HCT116 (cell line): Measurements from ENCODE around the gene ANKS1A. TPM values are rescaled to one million over a fixed set of nuclear protein-coding genes. Genes with fewer than 3 reads are reported as not detected.

Source experiments
- ATAC-seq: fragments of 200-7000 bp; cut with Tn5 transposase; 2 replicates; pipeline ENCODE4 v1.9.1; 2020; ENCODE audit warnings: mild to moderate bottlenecking, moderate library complexity
- BruUV-seq: library from RNA; stranded (reverse); fragments of 400-500 nt; replicated peaks from 2 replicates; lab custom pipeline; 2021; lab: Mats Ljungman, UMichigan
- CTCF ChIA-PET: fragments of 300-600 bp; sonication (Branson Sonifier 250); formaldehyde crosslinking; loops from one replicate; lab custom pipeline; 2021; ENCODE audit warnings: antibody characterized with exemption; lab: Charles Lee
- POLR2A ChIA-PET: fragments of 300-600, 350-600 bp; sonication (Branson Sonifier 250); formaldehyde crosslinking; loops from one replicate; lab custom pipeline; 2021; ENCODE audit warnings: antibody characterized with exemption; lab: Charles Lee
- RAD21 ChIA-PET, 2 experiments: fragments of 300-600 bp; sonication (Branson Sonifier 250); formaldehyde crosslinking; loops; one replicate each; lab custom pipeline; 2023; ENCODE audit warnings: low total read pairs in 2 of 2; ENCODE audit not compliant: uncharacterized antibody in 2 of 2, unreplicated experiment in 2 of 2, low non-redundant PET in 1 of 2; lab: Charles Lee
- DNase-seq: peaks from one replicate; pipeline ENCODE4 v3.0.0-alpha.2; 2010; ENCODE audit warnings: low read depth, low spot score
- H2AFZ ChIP-seq: fragments of 200-600 bp; shearing (Covaris generic), sonication (generic); 2 replicates; pipeline ENCODE4 v1.6.1; 2017; ENCODE audit warnings: low read depth, mixed run types, mixed read lengths, antibody characterized with exemption, low read length; ENCODE audit not compliant: poor library complexity, severe bottlenecking
- H3K27ac ChIP-seq: 2 replicates; pipeline ENCODE4 v1.5.1; 2012; ENCODE audit warnings: low read depth, low read length
- H3K27me3 ChIP-seq: fragments of 200-600 bp; sonication (generic); 2 replicates; pipeline ENCODE4 v1.6.1; 2016; ENCODE audit warnings: mixed run types, low read length, mixed read lengths; ENCODE audit not compliant: insufficient read depth
- H3K36me3 ChIP-seq, 2 experiments: fragments of 200-500 bp in 1 of 2; fragments of 200-600 bp in 1 of 2; sonication (Bioruptor generic) in 1 of 2; sonication (generic) in 1 of 2; 2 replicates each; pipeline versions ENCODE4 v1.5.1 to v1.6.1; 2014 to 2016; ENCODE audit warnings: low read length in 2 of 2, inconsistent platforms in 1 of 2, mixed read lengths in 1 of 2, mixed run types in 1 of 2; ENCODE audit not compliant: insufficient read depth in 2 of 2, control insufficient read depth in 1 of 2
- H3K4me1 ChIP-seq, 2 experiments: fragments of 200-600 bp in 1 of 2; sonication (generic) in 1 of 2; 2 replicates each; pipeline versions ENCODE4 v1.5.1 to v1.6.1; 2012 to 2017; ENCODE audit warnings: low read length in 2 of 2, inconsistent platforms in 1 of 2, mild to moderate bottlenecking in 1 of 2, mixed read lengths in 1 of 2, mixed run types in 1 of 2, moderate library complexity in 1 of 2; ENCODE audit not compliant: insufficient read depth in 2 of 2, control insufficient read depth in 1 of 2
- H3K4me2 ChIP-seq: fragments of 200-600 bp; sonication (generic); 2 replicates; pipeline ENCODE4 v1.6.1; 2017; ENCODE audit warnings: mixed run types, low read length, mixed read lengths
- H3K4me3 ChIP-seq, 2 experiments: fragments of 200-600 bp in 1 of 2; sonication (generic) in 1 of 2; replicated peaks in 1 of 2; 2 replicates each; pipeline ENCODE4 v1.5.1; 2011 to 2016; ENCODE audit warnings: low read length in 2 of 2, control low read depth in 1 of 2, low read depth in 1 of 2, mild to moderate bottlenecking in 1 of 2, mixed read lengths in 1 of 2, mixed run types in 1 of 2
- H3K79me2 ChIP-seq: fragments of 200-600 bp; sonication (generic); 2 replicates; pipeline ENCODE4 v1.6.1; 2017; ENCODE audit warnings: mild to moderate bottlenecking, mixed run types, low read length, moderate library complexity, mixed read lengths; ENCODE audit not compliant: insufficient read depth
- H3K9ac ChIP-seq: fragments of 200-600 bp; sonication (generic); 2 replicates; pipeline ENCODE4 v1.6.1; 2016; ENCODE audit warnings: low read length, mixed read lengths
- H3K9me2 ChIP-seq: fragments of 200-600 bp; sonication (generic), shearing (Covaris generic); 2 replicates; pipeline ENCODE4 v1.6.1; 2017; ENCODE audit warnings: mixed run types, mild to moderate bottlenecking, moderate library complexity; ENCODE audit not compliant: insufficient read depth
- H3K9me3 ChIP-seq, 2 experiments: fragments of 200-500 bp in 1 of 2; fragments of 200-600 bp in 1 of 2; sonication (Bioruptor generic) in 1 of 2; sonication (generic) in 1 of 2; 2 replicates each; pipeline ENCODE4 v1.6.1; 2014 to 2017; ENCODE audit warnings: low read length in 2 of 2, mixed read lengths in 2 of 2, inconsistent platforms in 1 of 2, low read depth in 1 of 2, mild to moderate bottlenecking in 1 of 2, mixed run types in 1 of 2, moderate library complexity in 1 of 2; ENCODE audit not compliant: control insufficient read depth in 1 of 2, insufficient read depth in 1 of 2
- H4K20me1 ChIP-seq: fragments of 200-600 bp; sonication (generic), shearing (Covaris generic); 2 replicates; pipeline ENCODE4 v1.6.1; 2017; ENCODE audit warnings: mixed run types, mild to moderate bottlenecking, moderate library complexity; ENCODE audit not compliant: insufficient read depth
- ATF3 ChIP-seq: IDR thresholded peaks from 2 replicates; pipeline ENCODE4 v1.6.1; 2012
- CEBPB ChIP-seq: IDR thresholded peaks from 2 replicates; pipeline ENCODE4 v1.6.1; 2012; ENCODE audit warnings: low read depth
- CTCF ChIP-seq, 3 experiments: fragments of 200-600 bp in 1 of 3; sonication (generic) in 1 of 3; IDR thresholded peaks in 2 of 3; conservative IDR thresholded peaks in 1 of 3; 2 replicates each; pipeline ENCODE4 v1.5.1; 2012 to 2017; ENCODE audit warnings: low read depth in 2 of 3, low read length in 2 of 3, antibody characterized with exemption in 1 of 3, borderline replicate concordance in 1 of 3, control low read depth in 1 of 3, mild to moderate bottlenecking in 1 of 3, mixed read lengths in 1 of 3, mixed run types in 1 of 3, moderate library complexity in 1 of 3; ENCODE audit not compliant: insufficient read depth in 1 of 3
- EGR1 ChIP-seq: IDR thresholded peaks from 2 replicates; pipeline ENCODE4 v1.6.1; 2012; ENCODE audit warnings: low read depth
- EZH2 ChIP-seq: fragments of 200-600 bp; sonication (generic); IDR thresholded peaks from 2 replicates; pipeline ENCODE4 v1.6.1; 2017; ENCODE audit warnings: antibody characterized with exemption, mixed run types
- EZH2phosphoT487 ChIP-seq: fragments of 200-600 bp; IDR thresholded peaks from 2 replicates; pipeline ENCODE4 v1.6.1; 2018; ENCODE audit warnings: antibody characterized with exemption, borderline replicate concordance
- POLR2AphosphoS5 ChIP-seq: IDR thresholded peaks from 2 replicates; pipeline ENCODE4 v1.6.1; 2011; ENCODE audit warnings: mild to moderate bottlenecking, low read depth, low read length, moderate library complexity
- REST ChIP-seq: IDR thresholded peaks from 2 replicates; pipeline ENCODE4 v1.6.1; 2012; ENCODE audit warnings: low read depth
- SP1 ChIP-seq: IDR thresholded peaks from 2 replicates; pipeline ENCODE4 v1.6.1; 2012; ENCODE audit warnings: low read depth
- TCF7L2 ChIP-seq: IDR thresholded peaks from 2 replicates; pipeline ENCODE4 v1.7.0; 2011; ENCODE audit warnings: borderline replicate concordance, inconsistent platforms; ENCODE audit not compliant: insufficient read depth, insufficient read length; ENCODE audit errors: extremely low read depth
- YY1 ChIP-seq: IDR thresholded peaks from 2 replicates; pipeline ENCODE4 v1.6.1; 2011; ENCODE audit warnings: low read length, low read depth, moderate library complexity, mild to moderate bottlenecking; ENCODE audit not compliant: insufficient replicate concordance; ENCODE audit errors: extremely low read depth
- ZFX ChIP-seq: fragments of 450-650 bp; IDR thresholded peaks from 2 replicates; pipeline ENCODE4 v1.6.1; 2017
- intact Hi-C: fragments of 100-400 bp; cut with micrococcal nuclease; formaldehyde crosslinking; loops from 2 replicates; pipeline ENCODE4 v1.10.0; 2022
- total RNA-seq: library from RNA; stranded (reverse); gene quantifications from one replicate; pipeline ENCODE4 v1.2.1, GENCODE V29; 2021; ENCODE audit not compliant: unreplicated experiment

ANKS1A gene
- total RNA-seq, 1 experiment from 2014 or later, result 20.6 TPM

- Histone ChIP-seq H3K9me2 (no peaks in the 10 kb centered on the region), H3K36me3 (no peaks in the 10 kb centered on the region), H3K27me3 (no peaks in the 10 kb centered on the region), H3K9me3 (no peaks in the 10 kb centered on the region), H4K20me1 (no peaks in the 10 kb centered on the region), H3K27ac (no peak overlapping the region), H3K79me2 (peaks cover 90% of the 10 kb centered on the region), H3K4me3 (no peak overlapping the region), H3K4me2 (no peak overlapping the region), H3K9ac (no peak overlapping the region), H2AFZ (no peak overlapping the region), H3K4me1 (no peaks in the 10 kb centered on the region)
- intact Hi-C loops, result no loop called here
- DNase-seq (no peak), ATAC-seq (no peak)
- CTCF ChIA-PET, result no interaction called here
- TF ChIP-seq EZH2, result no peak
- TF ChIP-seq REST, result no peak
- no peak for TF ChIP-seq POLR2AphosphoS5
- TF ChIP-seq TCF7L2, result no peak
- no peak for TF ChIP-seq ZFX
- no peak for TF ChIP-seq EGR1
- TF ChIP-seq YY1, result no peak
- TF ChIP-seq SP1, result no peak
- no peak for TF ChIP-seq ATF3
- no peak for TF ChIP-seq EZH2phosphoT487
- TF ChIP-seq CTCF (IDR thresholded peaks at IDR 0.05 in 2 of 3, conservative IDR thresholded peaks at IDR 0.05 in 1 of 3; ENCODE audit: borderline replicate concordance in 1 of 3, insufficient read depth in 1 of 3, low read depth in 2 of 3, low read length in 2 of 3), result no peak
- TF ChIP-seq CEBPB, result no peak
- POLR2A ChIA-PET, result interaction anchor here (0.6 kb wide), 1 partner anchor 18 kb away, joined by 3 read pairs; no protein-coding TSS in a partner anchor
- RAD21 ChIA-PET, result no interaction called here
- BruUV-seq, result no TSS peak
Observed at GRCh38 chr6:34904990-34905613, 16.0 kb downstream of the ANKS1A start.
